ENCODE data around the gene AMIGO3.
"Not testable (repeated sequence)": the region's sequence is repeated elsewhere in the genome, so short reads cannot be mapped to it uniquely, and the experiment has no call there.

AMIGO3 gene

GRCh38 chr3:49719214-49719884 lies at the start of gene AMIGO3:
TSS of gene AMIGO3 (minus strand) at chr3:49719684. CDS start at chr3:49719465, 219 bp downstream.
- DNase-seq, result peak; percentile 93

- DNase-seq, result no peak
Observed at GRCh38 chr3:49763981-49764380, 44.5 kb upstream of the AMIGO3 start.

GRCh38 chr3:49761661-49762060 lies 42.2 kb upstream of the AMIGO3 start:
- no peak for DNase-seq

- no peak for DNase-seq
Observed at GRCh38 chr3:49759226-49759625, 39.7 kb upstream of the AMIGO3 start.

GRCh38 chr3:49757197-49757596 lies 37.7 kb upstream of the AMIGO3 start:
- DNase-seq, result no peak

- no peak for DNase-seq
Observed at GRCh38 chr3:49756036-49756435, 36.6 kb upstream of the AMIGO3 start.

GRCh38 chr3:49754536-49754935 lies 35.1 kb upstream of the AMIGO3 start:
- DNase-seq, result no peak

- no peak for DNase-seq
Observed at GRCh38 chr3:49751501-49751900, 32.0 kb upstream of the AMIGO3 start.

GRCh38 chr3:49750056-49750455 lies 30.6 kb upstream of the AMIGO3 start:
- DNase-seq, result no peak

- DNase-seq, result not testable (repeated sequence)
Observed at GRCh38 chr3:49748874-49749273, 29.4 kb upstream of the AMIGO3 start.

- DNase-seq, result no peak
Observed at GRCh38 chr3:49747792-49748480, 28.5 kb upstream of the AMIGO3 start.

GRCh38 chr3:49745986-49746385 lies 26.5 kb upstream of the AMIGO3 start:
- DNase-seq, result no peak

- no peak for DNase-seq
Observed at GRCh38 chr3:49740427-49740826, 20.9 kb upstream of the AMIGO3 start.

GRCh38 chr3:49738067-49738713 lies 18.7 kb upstream of the AMIGO3 start:
- no peak for DNase-seq

- DNase-seq, result no peak
Observed at GRCh38 chr3:49734752-49735151, 15.3 kb upstream of the AMIGO3 start.

- no peak for DNase-seq
Observed at GRCh38 chr3:49733551-49733950, 14.1 kb upstream of the AMIGO3 start.

GRCh38 chr3:49732597-49732996 lies 13.1 kb upstream of the AMIGO3 start:
- no peak for DNase-seq

GRCh38 chr3:49729966-49730609 lies 10.6 kb upstream of the AMIGO3 start:
- no peak for DNase-seq

- no peak for DNase-seq
Observed at GRCh38 chr3:49727924-49728361, 8.5 kb upstream of the AMIGO3 start.

GRCh38 chr3:49727154-49727923 lies 7.9 kb upstream of the AMIGO3 start:
- no peak for DNase-seq

GRCh38 chr3:49725906-49726681 lies 6.6 kb upstream of the AMIGO3 start:
- DNase-seq, result no peak

GRCh38 chr3:49724586-49724985 lies 5.1 kb upstream of the AMIGO3 start:
- DNase-seq, result no peak
